ENCODE data around the gene LAMTOR3.

LAMTOR3 gene

GRCh38 chr4:99894161-99894997 lies at the start of gene LAMTOR3:
TSS of gene LAMTOR3 (minus strand) at chr4:99894427. CDS start at chr4:99893963, 464 bp downstream.
- Histone ChIP-seq H3K9ac (ENCODE audit: insufficient read length, low read depth) (peak within 1 kb of the TSS; percentile 83), H3K4me1 (ENCODE audit: insufficient read depth, insufficient read length) (no peaks in the 10 kb centered on the region), H3K36me3 (ENCODE audit: insufficient read depth, insufficient read length, low read length) (peaks cover 13% of the 10 kb centered on the region), H3K4me3 (ENCODE audit: insufficient read length, low read depth) (peak within 1 kb of the TSS; percentile 80), H3K9me3 (ENCODE audit: insufficient read depth, low read length) (no peaks in the 10 kb centered on the region), H3K27me3 (ENCODE audit: insufficient read depth, insufficient read length) (no peaks in the 10 kb centered on the region)
- TF ChIP-seq ZNF274 (IDR thresholded peaks at IDR 0.05; ENCODE audit: low read depth, low read length): no peak
- no peak for TF ChIP-seq YY1 (IDR thresholded peaks at IDR 0.05; ENCODE audit: insufficient read depth, insufficient read length)
- no peak for TF ChIP-seq SUZ12 (IDR thresholded peaks at IDR 0.05; ENCODE audit: extremely low read depth, insufficient read depth, insufficient read length)
- DNase-seq (ENCODE audit: low read depth, low spot score): peak; percentile 68

GRCh38 chr4:99938243-99938753 lies 44.1 kb upstream of the LAMTOR3 start:
- TF ChIP-seq YY1 (IDR thresholded peaks at IDR 0.05; ENCODE audit: insufficient read depth, insufficient read length) (no peak), ZNF274 (IDR thresholded peaks at IDR 0.05; ENCODE audit: low read depth, low read length) (no peak), SUZ12 (IDR thresholded peaks at IDR 0.05; ENCODE audit: extremely low read depth, insufficient read depth, insufficient read length) (no peak)
- Histone ChIP-seq H3K9ac (ENCODE audit: insufficient read length, low read depth) (no peak overlapping the region), H3K9me3 (ENCODE audit: insufficient read depth, low read length) (no peaks in the 10 kb centered on the region), H3K27me3 (ENCODE audit: insufficient read depth, insufficient read length) (no peaks in the 10 kb centered on the region), H3K4me3 (ENCODE audit: insufficient read length, low read depth) (no peak overlapping the region), H3K36me3 (ENCODE audit: insufficient read depth, insufficient read length, low read length) (no peaks in the 10 kb centered on the region), H3K4me1 (ENCODE audit: insufficient read depth, insufficient read length) (no peaks in the 10 kb centered on the region)
- no peak for DNase-seq (ENCODE audit: low read depth, low spot score)

GRCh38 chr4:99934891-99935290 lies 40.7 kb upstream of the LAMTOR3 start:
- H3K4me1 ChIP-seq (ENCODE audit: insufficient read depth, insufficient read length): no peaks in the 10 kb centered on the region
- no peak for DNase-seq (ENCODE audit: low read depth, low spot score)
- no peaks in the 10 kb centered on the region for H3K27me3 ChIP-seq (ENCODE audit: insufficient read depth, insufficient read length)
- H3K9ac ChIP-seq (ENCODE audit: insufficient read length, low read depth): no peak overlapping the region
- TF ChIP-seq SUZ12 (IDR thresholded peaks at IDR 0.05; ENCODE audit: extremely low read depth, insufficient read depth, insufficient read length) (no peak), ZNF274 (IDR thresholded peaks at IDR 0.05; ENCODE audit: low read depth, low read length) (no peak), YY1 (IDR thresholded peaks at IDR 0.05; ENCODE audit: insufficient read depth, insufficient read length) (no peak)
- no peaks in the 10 kb centered on the region for H3K9me3 ChIP-seq (ENCODE audit: insufficient read depth, low read length)
- H3K36me3 ChIP-seq (ENCODE audit: insufficient read depth, insufficient read length, low read length): peaks cover 4% of the 10 kb centered on the region
- no peak overlapping the region for H3K4me3 ChIP-seq (ENCODE audit: insufficient read length, low read depth)

DNA sequence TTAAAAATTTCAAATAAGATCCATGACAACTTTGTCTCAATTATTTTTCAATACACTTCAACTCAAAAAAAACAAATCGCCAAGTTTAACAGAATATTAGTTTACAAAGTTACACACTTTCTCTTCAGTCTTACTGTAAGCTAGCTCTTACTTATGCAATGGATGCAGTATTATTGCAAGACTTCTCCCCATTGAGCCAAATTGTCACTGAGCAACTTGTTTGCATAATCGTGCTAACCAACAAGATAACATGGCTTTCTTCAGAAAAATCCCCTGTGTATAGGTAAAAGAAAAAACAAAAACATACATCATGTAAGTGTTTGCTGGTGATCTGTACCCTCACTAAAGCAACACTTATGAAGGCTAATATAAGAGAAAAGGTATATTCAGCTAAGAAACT lies 33.3 kb upstream of the LAMTOR3 start:
- DNase-seq (ENCODE audit: low read depth, low spot score): no peak
- Histone ChIP-seq H3K9me3 (ENCODE audit: insufficient read depth, low read length) (no peaks in the 10 kb centered on the region), H3K4me3 (ENCODE audit: insufficient read length, low read depth) (no peak overlapping the region), H3K9ac (ENCODE audit: insufficient read length, low read depth) (no peak overlapping the region), H3K4me1 (ENCODE audit: insufficient read depth, insufficient read length) (no peaks in the 10 kb centered on the region), H3K27me3 (ENCODE audit: insufficient read depth, insufficient read length) (no peaks in the 10 kb centered on the region), H3K36me3 (ENCODE audit: insufficient read depth, insufficient read length, low read length) (peaks cover 16% of the 10 kb centered on the region)
- TF ChIP-seq YY1 (IDR thresholded peaks at IDR 0.05; ENCODE audit: insufficient read depth, insufficient read length): no peak
- TF ChIP-seq SUZ12 (IDR thresholded peaks at IDR 0.05; ENCODE audit: extremely low read depth, insufficient read depth, insufficient read length): no peak
- TF ChIP-seq ZNF274 (IDR thresholded peaks at IDR 0.05; ENCODE audit: low read depth, low read length): no peak

- Histone ChIP-seq H3K9me3 (ENCODE audit: insufficient read depth, low read length) (peaks cover 8% of the 10 kb centered on the region; the same call in 1 of the 2 replicates), H3K36me3 (ENCODE audit: insufficient read depth, insufficient read length, low read length) (peaks cover 9% of the 10 kb centered on the region), H3K4me1 (ENCODE audit: insufficient read depth, insufficient read length) (no peaks in the 10 kb centered on the region), H3K4me3 (ENCODE audit: insufficient read length, low read depth) (no peak overlapping the region), H3K27me3 (ENCODE audit: insufficient read depth, insufficient read length) (no peaks in the 10 kb centered on the region), H3K9ac (ENCODE audit: insufficient read length, low read depth) (no peak overlapping the region)
- DNase-seq (ENCODE audit: low read depth, low spot score): no peak
- TF ChIP-seq SUZ12 (IDR thresholded peaks at IDR 0.05; ENCODE audit: extremely low read depth, insufficient read depth, insufficient read length): no peak
- no peak for TF ChIP-seq ZNF274 (IDR thresholded peaks at IDR 0.05; ENCODE audit: low read depth, low read length)
- TF ChIP-seq YY1 (IDR thresholded peaks at IDR 0.05; ENCODE audit: insufficient read depth, insufficient read length): no peak
Observed at GRCh38 chr4:99921174-99921573, 26.9 kb upstream of the LAMTOR3 start.

- no peaks in the 10 kb centered on the region for H3K4me1 ChIP-seq (ENCODE audit: insufficient read depth, insufficient read length)
- no peak overlapping the region for H3K4me3 ChIP-seq (ENCODE audit: insufficient read length, low read depth)
- H3K9me3 ChIP-seq (ENCODE audit: insufficient read depth, low read length): peaks cover 8% of the 10 kb centered on the region; the same call in 1 of the 2 replicates
- no peak overlapping the region for H3K9ac ChIP-seq (ENCODE audit: insufficient read length, low read depth)
- TF ChIP-seq SUZ12 (IDR thresholded peaks at IDR 0.05; ENCODE audit: extremely low read depth, insufficient read depth, insufficient read length): no peak
- no peak for TF ChIP-seq ZNF274 (IDR thresholded peaks at IDR 0.05; ENCODE audit: low read depth, low read length)
- no peak for TF ChIP-seq YY1 (IDR thresholded peaks at IDR 0.05; ENCODE audit: insufficient read depth, insufficient read length)
- peaks cover 8% of the 10 kb centered on the region for H3K36me3 ChIP-seq (ENCODE audit: insufficient read depth, insufficient read length, low read length)
- DNase-seq (ENCODE audit: low read depth, low spot score): no peak
- H3K27me3 ChIP-seq (ENCODE audit: insufficient read depth, insufficient read length): no peaks in the 10 kb centered on the region
Observed at GRCh38 chr4:99918656-99919055, 24.4 kb upstream of the LAMTOR3 start.

DNA sequence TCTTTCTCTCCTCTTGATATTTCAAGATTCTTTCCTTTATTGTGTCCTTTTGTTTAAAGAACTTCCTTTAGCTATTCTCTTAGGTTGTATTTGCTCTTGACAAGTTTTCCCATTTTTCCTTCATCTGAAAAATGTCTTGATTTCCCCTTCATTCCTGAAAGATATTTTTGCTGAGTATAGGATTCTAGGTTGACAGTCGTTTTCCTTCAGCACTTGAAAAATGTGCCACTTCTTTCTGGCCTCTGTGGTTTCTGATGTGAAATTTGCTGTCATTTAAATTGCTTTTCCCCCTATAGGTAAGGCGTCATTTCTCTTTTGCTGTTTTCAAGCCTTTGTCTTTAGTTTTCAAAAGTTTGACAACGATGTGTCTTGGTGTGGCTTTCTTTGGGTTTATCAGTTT lies 23.3 kb upstream of the LAMTOR3 start:
- TF ChIP-seq ZNF274 (IDR thresholded peaks at IDR 0.05; ENCODE audit: low read depth, low read length) (no peak), SUZ12 (IDR thresholded peaks at IDR 0.05; ENCODE audit: extremely low read depth, insufficient read depth, insufficient read length) (no peak), YY1 (IDR thresholded peaks at IDR 0.05; ENCODE audit: insufficient read depth, insufficient read length) (no peak)
- no peak for DNase-seq (ENCODE audit: low read depth, low spot score)
- Histone ChIP-seq H3K9ac (ENCODE audit: insufficient read length, low read depth) (no peak overlapping the region), H3K36me3 (ENCODE audit: insufficient read depth, insufficient read length, low read length) (peaks cover 6% of the 10 kb centered on the region), H3K9me3 (ENCODE audit: insufficient read depth, low read length) (peaks cover 8% of the 10 kb centered on the region; the same call in 1 of the 2 replicates), H3K4me1 (ENCODE audit: insufficient read depth, insufficient read length) (no peaks in the 10 kb centered on the region), H3K27me3 (ENCODE audit: insufficient read depth, insufficient read length) (no peaks in the 10 kb centered on the region), H3K4me3 (ENCODE audit: insufficient read length, low read depth) (no peak overlapping the region)

All from NT2/D1 (cell line).